HTERT RPE-1 (cell line): ENCODE results near the gene PTPRM.

Experiments used
- in situ Hi-C: fragments of 300-500 bp; cut with MboI; formaldehyde crosslinking; loops from 4 replicates; pipeline ENCODE4 v1.14.3; 2020; ENCODE audit warnings: low sequenced_read_pairs

PTPRM gene

DNA sequence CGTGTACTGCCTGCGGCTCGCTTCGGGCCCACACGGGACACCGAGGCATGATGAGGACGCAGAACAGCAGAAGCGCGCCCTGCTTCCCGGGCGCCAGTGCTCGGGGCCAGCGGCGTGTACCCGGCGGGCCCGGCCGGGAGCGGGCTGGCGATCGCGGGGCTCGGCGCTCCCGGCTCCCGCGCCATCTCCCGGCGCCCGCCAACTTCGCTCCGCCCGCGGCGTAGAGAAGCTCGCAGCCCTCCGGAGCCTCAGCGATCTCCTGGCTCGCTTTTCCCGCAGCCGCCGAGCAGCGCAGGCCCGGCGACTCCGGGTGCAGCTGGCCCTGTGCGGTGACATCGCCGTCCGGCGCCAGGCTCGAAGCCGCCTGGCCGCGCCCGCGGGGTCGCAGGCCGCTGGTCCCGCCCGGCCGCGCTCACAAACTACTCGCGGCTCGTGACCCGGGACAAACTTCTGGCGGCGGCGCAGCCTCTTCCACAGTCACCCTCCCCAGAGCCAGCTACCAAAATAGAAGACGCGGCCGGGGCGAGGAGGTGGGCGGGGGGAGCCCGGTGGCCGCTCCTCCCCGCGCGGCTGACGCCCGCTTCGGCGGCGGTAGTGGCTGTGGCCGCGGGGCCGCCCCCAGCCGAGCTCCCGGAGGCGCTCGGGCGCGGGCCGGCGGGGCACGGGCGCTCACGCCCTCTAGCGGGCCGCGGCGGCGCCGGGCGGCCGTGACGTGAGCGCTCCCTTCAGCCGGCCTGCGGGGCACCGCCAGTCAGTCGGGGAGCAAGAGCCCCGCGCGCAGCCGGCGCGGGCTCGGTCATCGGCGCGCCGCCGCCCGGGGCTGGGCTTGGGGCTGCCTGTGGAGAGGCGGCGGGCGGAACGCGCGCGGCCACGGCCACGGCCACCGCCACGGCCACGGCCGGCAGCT, at the start of gene PTPRM:
TSS of gene PTPRM (plus strand) at position 750 of the 907 bp plus-strand sequence. CDS start 503 bp downstream, outside the sequence.
- in situ Hi-C loops: no loop called here

DNA sequence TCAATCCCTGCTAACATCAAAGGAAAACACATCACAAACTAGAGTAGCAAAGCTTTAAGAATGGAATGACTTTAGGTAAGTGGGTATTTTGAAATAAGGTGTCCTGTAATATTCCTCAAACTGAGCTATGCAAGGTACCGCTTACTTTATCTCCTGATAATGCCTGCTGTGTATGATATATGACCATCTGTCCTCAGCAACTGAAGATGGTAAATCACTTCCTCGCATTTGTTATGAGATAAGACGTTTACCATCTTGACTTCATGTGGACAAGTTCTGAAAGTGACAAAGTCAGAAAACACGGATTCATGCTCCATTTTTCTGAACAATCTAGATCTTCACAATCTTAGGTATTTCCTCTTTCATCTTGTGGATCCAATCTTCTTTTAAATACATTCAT, 49.3 kb upstream of the PTPRM start:
- in situ Hi-C loops: no loop called here

DNA sequence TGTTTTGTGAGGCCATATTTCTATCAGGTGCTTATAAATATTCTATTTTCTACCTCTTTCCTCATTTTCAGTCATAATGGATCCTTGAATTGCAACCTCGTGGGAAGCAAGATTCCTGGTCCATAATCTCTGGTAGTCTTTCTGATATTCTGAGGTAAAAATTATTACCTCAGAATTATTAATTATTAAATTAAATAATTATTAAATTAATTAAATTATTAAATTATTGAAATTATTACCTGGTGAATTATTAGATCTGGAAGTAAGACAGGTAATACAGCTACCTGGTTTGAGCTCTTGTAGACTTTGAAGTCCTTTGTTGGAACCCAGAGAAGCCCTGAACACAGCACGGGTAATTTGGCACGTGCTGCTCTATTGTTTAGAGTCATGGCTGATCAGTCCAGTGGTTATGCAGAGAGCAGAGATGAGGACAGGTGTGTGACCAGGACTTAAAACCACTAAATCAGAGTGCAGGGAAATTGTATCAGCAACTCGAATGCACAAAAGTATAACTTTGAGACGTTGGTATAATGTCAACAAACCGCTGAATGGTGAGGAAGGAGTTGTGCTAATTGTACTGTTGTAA, 46.8 kb upstream of the PTPRM start:
- in situ Hi-C loops: no loop called here

DNA sequence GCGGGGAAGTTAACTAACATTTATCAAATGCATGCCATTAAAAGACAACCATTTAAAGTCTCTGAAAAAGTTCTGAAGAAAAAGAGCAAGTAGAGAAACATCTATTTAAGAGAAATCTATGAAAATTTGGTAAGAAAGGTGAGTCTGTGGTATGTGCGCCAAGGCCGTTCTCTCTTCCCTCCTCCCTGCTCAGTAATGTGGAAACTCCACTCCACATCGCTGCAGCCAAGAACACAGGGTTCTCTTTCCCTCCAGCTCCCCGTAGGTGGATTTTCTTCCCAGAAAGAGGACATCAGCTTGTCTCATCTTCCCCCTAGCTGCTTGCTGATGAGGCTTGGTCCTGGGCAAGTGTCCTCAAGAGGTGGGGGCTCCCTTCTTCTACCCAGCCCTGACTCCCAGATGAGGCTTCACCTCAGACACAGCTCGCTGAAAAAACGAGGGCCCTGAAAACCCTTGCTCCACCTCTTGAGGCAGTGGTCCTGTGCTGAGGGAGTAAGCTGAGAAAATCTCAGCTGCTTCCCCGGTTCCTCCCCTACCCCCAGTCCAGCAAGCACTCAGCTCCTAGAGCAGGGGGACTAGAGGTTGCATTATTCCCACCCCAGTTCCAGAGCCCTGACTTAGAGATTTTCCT, 45.8 kb upstream of the PTPRM start:
- in situ Hi-C loops: no loop called here

DNA sequence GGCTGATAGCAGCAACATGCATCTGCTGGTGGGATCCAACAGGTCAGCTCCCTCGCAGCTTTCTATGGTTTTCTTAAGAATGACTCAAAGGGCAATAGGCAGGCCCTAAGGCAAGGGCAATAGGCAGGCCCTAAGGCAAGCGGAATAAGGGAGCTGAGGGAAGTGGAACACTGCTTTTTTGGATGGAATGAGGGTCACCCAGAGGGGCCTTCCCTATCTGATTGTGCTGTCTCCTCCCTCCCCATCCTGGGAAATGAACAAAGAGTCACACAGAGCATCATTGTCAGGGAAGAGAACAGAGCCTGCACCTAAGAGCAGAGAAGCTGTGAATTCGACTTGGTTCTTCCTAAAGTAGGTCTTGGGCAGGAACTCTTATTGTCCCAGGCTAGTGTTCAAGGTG, 43.3 kb upstream of the PTPRM start:
- in situ Hi-C loops: no loop called here

DNA sequence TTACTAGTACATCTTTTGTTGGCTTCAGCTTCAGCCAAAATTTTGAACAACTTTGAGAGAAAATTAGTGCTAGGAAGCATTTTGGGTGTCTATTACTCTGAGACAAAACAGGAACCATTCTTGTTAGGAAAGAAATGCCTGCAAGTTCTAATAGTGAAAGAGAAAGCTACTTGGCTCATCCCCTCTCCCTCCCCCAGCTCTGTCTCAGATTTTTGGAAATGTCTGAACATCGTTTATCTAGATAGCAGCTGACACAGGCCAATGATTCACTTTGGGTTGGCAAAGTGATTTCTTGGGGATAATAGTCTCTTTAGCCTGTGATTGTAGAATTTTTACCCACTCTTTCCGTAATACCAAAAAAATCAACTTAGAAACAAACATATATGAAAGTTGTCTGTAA, 42.3 kb upstream of the PTPRM start:
- in situ Hi-C loops: no loop called here

DNA sequence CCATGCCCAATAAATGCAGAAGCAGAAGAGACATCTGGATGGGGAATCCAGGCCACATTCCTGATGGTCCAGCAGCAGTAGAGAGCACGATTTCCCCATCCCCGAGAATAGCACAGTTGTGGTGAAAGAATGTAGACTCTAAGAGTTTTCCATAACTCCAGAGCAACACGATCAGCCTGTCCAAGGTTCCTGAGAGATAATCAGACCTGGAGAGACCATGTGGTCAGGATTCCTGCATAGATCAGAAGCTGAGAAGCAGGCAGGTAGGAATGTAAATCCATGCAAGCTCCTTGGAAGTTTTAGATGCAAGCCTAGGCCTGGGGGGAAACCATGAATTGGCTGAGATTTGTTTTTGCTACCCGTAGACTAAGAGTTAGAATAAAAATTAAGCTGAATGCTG, 34.2 kb upstream of the PTPRM start:
- in situ Hi-C loops: no loop called here

DNA sequence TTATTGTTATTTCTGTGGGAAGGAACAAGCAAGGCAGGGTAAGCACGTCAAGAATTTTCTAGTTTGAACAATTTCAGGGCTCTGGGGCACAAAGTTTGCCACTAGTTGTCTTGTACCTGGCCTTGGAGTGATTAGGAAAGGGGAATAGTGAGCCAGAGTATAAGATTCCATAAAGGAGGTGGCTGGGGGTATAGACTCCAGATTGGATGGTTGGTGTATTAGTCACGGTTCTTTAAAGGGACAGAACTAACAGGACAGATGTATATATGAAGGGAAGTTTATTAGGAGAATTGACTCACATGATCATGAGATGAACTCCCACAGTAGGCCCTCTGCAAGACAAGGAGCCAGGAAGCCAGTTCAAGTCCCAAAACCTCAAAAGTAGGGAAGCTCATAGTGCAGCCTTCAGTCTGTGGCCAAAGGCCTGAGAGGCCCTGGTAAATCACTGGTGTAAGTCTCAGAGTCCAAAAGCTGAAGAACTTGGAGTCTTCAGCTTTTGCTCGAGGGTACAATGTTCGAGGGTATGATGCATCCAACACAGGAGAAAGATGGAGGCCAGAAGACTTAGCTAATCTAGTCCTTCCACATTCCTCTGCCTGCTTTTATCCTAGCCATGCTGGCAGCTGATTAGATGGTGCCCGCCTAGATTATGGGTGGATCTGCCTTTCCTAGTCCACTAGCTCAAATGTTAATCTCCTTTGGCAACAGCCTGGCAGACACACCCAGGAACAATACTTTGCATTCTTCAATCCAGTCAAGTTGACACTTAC, 31.5 kb upstream of the PTPRM start:
- in situ Hi-C loops: no loop called here

DNA sequence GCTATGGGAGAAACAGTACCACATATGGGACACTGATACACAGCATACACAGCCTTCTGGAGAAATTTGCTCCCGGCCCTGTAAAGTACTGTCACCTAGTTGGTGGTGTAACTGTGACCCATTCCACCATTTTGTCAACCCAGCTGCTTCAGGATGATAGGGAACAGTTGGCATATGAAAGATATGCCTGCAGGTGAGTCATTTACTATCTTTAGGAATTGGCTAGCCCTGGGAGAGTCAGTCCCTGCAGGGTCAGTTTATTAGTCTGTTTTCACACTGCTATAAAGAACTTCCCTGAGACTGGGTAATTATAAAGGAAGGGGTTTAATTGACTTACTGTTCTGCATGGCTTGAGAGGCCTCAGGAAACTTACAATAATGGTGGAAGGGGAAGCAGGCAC, 30.0 kb upstream of the PTPRM start:
- in situ Hi-C loops: no loop called here

DNA sequence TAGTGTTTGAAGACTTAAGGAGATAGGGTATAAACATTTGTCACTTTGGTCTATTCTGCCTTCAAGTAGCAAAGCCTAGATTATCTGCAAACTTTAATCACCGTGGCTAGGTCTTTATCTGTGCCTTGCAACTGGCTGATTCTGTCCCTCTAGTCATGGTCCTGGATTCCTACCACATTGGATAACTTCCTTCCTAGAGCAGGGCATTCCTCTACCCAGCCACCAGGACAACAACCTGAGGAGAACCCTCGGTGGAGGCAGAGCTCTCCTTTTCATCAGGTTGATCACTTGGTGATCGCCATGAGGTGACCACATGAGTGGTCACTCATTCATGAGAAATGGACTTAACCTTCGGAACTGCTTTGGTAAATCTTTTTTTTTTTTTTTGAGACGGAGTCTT, 25.3 kb upstream of the PTPRM start:
- in situ Hi-C loops: no loop called here

DNA sequence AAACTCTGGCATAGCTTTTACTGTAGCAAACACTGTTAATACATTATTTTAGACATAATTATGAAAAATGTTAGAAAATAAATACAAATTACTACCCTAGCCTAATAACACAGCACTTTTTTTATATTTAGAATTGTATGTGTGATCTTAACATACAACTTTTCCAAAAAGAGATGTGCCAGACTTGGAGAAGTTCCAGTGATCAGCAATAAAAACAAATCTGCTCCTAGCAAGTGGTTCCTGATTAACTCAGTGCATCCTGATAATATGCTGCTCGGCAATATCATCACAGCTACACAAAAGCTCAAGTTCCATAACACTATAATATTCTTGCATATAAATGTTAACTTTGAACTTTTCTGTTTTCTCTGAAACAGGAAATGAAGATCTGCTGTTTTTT, 22.4 kb upstream of the PTPRM start:
- in situ Hi-C loops: no loop called here

DNA sequence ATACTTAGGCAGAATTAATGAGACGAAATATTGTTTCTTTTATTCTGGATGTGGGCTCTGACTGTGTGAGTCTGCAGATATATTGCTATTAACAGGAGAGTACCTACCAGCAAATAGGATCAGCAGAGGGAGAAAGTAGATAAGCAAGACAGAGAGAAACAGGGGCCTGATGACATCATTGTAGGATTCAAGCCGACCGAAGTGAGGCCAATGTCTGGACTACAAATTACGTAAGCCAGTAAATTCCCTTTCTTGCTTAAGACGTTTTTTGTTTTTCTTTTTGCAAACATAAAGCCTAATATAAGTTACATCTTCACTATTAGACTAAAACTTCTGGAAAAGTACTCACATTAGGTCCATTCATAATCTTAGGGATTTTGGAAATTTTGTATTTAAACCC, 21.4 kb upstream of the PTPRM start:
- in situ Hi-C loops: no loop called here

DNA sequence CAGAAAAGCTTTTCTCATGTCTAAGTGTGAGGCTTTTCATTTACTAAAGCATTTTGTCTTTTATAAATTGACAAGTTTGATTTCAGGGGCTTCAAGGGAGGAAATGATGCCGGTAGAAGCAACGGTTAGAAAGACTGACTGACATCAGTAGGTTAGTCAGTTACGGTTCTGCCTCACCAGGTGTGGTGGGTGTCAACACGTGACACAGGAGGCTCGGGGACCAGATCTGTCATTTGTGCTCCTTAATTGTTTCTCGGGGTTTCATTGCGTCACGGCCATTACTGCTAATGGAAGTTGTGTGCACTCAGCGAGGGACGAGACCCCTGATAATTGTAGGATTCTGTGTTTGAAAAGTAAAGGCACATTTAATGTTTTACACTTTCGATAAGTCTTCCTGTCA, 18.9 kb upstream of the PTPRM start:
- in situ Hi-C loops: no loop called here

DNA sequence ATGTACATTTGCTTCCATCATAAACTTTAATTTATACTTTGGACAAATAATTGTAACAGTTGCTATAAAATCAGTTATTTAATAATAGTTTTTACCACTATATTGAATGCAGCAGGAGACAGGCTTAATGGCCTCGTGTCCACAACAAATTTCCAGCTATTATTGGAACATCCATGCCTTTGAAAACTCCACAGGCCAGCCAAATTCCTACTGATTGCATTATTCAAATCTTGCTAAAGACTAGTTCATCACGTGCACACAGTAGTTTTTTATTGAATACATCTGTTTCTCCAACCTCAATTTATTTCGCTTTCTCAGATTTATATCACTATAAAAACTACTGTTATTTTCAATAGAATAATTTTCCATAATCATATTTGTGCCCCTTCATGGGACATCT, 18.4 kb upstream of the PTPRM start:
- in situ Hi-C loops: no loop called here

DNA sequence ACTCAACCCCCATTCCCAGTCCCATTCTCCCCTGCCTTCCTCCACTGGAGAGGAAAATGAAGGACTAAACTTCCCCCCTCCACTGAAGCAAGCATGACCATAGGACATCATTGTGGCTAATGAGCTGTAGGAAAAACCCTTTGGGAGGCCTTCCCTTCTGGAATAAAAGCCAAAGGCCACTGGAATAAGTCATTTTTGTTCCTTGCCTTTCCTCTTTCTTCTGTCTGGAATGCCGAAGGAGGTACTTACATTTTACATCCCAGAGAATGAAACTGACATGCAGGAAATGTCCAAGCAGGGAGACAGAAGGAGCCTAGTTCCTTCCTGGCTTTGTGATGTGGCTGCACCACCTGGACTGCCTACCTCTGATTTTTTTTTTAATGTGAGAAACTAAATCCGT, 9.1 kb upstream of the PTPRM start:
- in situ Hi-C loops: no loop called here

DNA sequence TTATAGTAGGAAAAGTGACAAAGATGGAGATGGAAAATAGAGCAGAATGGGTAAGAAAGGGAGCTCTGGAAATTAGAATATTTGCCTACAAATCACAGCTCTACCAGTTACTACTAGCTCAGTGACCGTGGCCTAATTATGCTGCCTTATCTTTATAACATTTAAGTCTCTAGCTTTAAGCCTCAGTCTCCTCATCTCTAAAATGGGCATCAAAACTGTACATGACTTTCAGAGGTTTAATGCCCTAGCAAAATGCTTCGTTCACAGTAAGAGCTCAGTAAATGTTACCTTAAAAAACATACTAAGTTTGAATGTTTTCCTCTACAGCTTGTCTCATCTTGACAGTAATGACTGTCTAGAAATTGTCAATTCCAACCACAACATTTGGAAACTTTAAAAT, 8.3 kb upstream of the PTPRM start:
- in situ Hi-C loops: no loop called here

DNA sequence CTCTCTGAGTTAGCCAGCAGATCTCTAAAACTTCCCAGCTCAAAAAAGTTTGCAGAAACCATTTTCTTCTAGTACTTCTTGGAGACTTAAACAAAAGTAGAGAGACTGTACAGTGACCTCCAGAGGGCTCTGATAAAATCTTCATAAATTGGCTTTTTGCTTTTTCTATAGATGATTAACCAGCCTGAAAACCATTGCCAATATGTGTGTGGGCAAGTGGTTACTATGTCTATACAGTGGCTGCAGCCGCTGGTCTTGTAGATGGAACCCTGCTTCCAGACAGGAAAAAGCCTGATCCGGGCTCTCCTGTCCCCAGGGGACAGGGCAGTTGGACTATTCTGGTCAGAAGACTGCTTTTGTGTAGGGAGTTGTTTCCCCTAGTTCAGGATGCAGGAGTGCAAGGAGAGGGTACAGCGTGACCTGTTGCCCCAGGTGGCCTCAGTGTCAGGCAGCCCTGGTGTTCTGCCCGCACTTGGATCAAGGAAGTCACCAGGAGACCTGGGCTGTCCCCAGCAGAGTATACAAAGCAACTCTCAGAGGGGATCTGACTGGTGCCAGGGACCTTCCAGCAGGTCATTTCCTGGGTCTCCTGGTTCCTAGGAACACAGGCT, 7.3 kb upstream of the PTPRM start:
- in situ Hi-C loops: no loop called here

DNA sequence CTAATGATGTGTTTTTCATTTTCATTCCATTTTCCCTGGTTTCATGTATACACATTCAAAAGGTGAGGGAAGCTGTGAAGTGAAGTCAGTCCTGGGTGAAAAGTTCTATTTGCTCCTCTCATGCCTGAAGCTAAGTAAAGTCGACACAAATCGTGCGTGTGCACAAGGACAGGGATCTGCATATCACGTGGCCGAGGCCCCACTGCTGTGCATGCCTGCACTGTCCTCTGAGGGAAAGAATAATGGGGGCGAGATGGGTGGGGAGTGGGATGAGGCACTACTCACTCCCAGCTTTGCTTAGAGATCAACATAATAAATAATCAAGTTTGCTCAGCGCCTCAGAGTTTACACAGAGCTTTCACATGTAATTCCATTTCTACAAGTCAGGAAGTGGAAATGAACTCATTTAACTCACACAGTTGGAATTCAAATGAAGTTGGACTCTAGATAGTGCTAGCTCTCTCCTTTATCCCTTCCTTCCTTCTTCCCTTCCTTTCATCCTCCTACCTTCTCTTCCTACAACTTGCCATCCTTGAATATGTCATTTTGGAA, 5.1 kb upstream of the PTPRM start:
- in situ Hi-C loops: no loop called here

DNA sequence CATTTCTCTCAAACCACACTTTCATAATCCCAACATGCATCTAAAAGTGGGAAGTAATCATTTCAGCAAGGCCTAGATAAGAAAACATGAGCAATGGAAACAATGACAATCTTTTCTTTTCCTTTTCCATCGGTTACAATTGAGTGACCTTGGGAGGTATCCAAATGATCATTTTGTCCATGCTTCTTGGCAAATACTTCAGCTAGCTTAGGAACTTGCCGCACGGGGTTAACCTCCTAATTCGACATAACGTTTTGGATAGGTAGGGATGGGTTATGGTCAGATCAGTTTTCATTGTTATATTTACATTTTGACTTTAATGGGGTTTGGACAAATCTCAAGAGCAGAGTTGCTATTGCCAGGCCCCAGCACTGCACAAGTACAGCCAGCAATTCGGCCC, 4.6 kb upstream of the PTPRM start:
- in situ Hi-C loops: no loop called here

DNA sequence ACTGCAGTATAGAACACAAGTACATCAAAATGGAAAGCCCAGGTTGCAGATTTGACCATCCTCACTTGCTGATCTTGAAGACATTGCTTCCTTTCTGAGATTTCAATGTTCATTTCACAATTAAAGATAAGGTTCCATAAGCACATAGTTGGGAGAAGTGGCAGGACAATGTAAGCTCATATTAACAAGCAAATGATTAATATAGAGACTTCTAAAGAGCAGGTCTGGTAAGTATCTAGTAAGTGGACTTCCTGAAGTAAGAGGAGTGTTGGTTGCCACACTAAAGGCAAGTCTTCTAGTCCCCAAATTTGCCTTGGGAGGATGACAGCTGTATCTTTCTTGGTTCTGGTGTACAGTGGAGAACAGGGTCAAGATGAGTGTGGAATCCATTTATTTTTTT, 1.4 kb upstream of the PTPRM start:
- in situ Hi-C loops: no loop called here

DNA sequence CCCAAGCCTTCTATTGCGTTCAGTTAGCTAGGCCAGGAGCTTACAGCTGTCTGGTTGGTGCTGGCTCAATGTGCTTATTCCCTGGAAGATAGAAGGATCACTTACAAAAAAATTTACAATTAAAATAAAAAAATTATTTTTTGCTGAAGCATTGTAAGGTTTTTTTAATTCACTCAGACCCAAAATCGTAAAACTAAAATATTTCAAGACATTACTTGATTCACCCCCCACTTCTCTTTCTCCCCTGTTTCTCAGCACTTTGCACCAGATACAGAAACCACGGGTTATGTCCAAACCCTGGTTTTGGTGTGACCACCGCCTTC, 911 bp upstream of the PTPRM start:
- in situ Hi-C loops: no loop called here
